Lower leg skin (tissue), 3 donors: Measurements from ENCODE around the gene NXNL1.

ENCODE experiments used
- CTCF ChIP-seq, 3 donors: fragments of 450-650 bp; IDR thresholded peaks; one replicate each; pipeline ENCODE4 v1.5.1; 2016; ENCODE audit warnings: antibody characterized with exemption in 3 of 3, mild to moderate bottlenecking in 3 of 3, moderate library complexity in 2 of 3
- POLR2A ChIP-seq, 2 donors: fragments of 450-650 bp; IDR thresholded peaks; one replicate each; pipeline ENCODE4 v1.6.1; 2016 to 2017; ENCODE audit warnings: antibody characterized with exemption in 2 of 2, mild to moderate bottlenecking in 1 of 2, moderate library complexity in 1 of 2

- TF ChIP-seq CTCF (IDR thresholded peaks at IDR 0.05) = no peak
- no peak for TF ChIP-seq POLR2A (IDR thresholded peaks at IDR 0.05)
These were observed 25.5 kb downstream of the NXNL1 start for GRCh38 chr19:17435218-17435617.
